CD8-positive, alpha-beta memory T cell (primary cell): Measurements from ENCODE around the gene NDN. TPM values are rescaled to one million over a fixed set of nuclear protein-coding genes. Genes with fewer than 3 reads are reported as not detected.

Source experiments
- CTCF ChIA-PET: fragments of 350-600 bp; sonication (Branson Sonifier 250); formaldehyde crosslinking; loops from one replicate; lab custom pipeline; 2021; ENCODE audit warnings: antibody characterized with exemption; lab: Charles Lee
- POLR2A ChIA-PET: fragments of 350-600 bp; sonication (Branson Sonifier 250); formaldehyde crosslinking; loops from one replicate; lab custom pipeline; 2021; ENCODE audit warnings: antibody characterized with exemption; lab: Charles Lee
- DNase-seq, 5 donors: peaks; one replicate each; pipeline versions ENCODE4 v3.0.0 to v3.0.0-alpha.2; 2020 to 2022; ENCODE audit warnings: mixed read lengths in 1 of 5
- H3K27ac ChIP-seq: one replicate; pipeline ENCODE4 v1.7.0; 2013; ENCODE audit warnings: low read depth, mild to moderate bottlenecking, low read length, moderate library complexity
- H3K27me3 ChIP-seq: 2 replicates; pipeline ENCODE4 v1.7.0; 2013; ENCODE audit warnings: low read length, mild to moderate bottlenecking; ENCODE audit not compliant: insufficient read depth, poor library complexity, severe bottlenecking
- H3K36me3 ChIP-seq: 2 replicates; pipeline ENCODE4 v1.7.0; 2013; ENCODE audit warnings: mild to moderate bottlenecking, low read length, moderate library complexity; ENCODE audit not compliant: insufficient read depth
- H3K4me1 ChIP-seq: 2 replicates; pipeline ENCODE4 v1.7.0; 2013; ENCODE audit warnings: mild to moderate bottlenecking, low read length, moderate library complexity; ENCODE audit not compliant: insufficient read depth
- H3K4me3 ChIP-seq: 2 replicates; pipeline ENCODE4 v1.7.0; 2013; ENCODE audit warnings: mild to moderate bottlenecking, low read length
- H3K9me3 ChIP-seq: 2 replicates; pipeline ENCODE4 v1.7.0; 2013; ENCODE audit warnings: mild to moderate bottlenecking, low read length
- H3K27ac Mint-ChIP-seq, 8 donors: one replicate each; pipeline ENCODE4 v1.8.0; 2020 to 2021; ENCODE audit warnings: mixed read lengths in 8 of 8, mild to moderate bottlenecking in 6 of 8, inconsistent platforms in 3 of 8, moderate library complexity in 3 of 8
- H3K27me3 Mint-ChIP-seq, 2 donors: one replicate each; pipeline ENCODE4 v1.8.0; 2020 to 2021; ENCODE audit warnings: mixed read lengths in 2 of 2, mild to moderate bottlenecking in 1 of 2, moderate library complexity in 1 of 2
- H3K36me3 Mint-ChIP-seq, 3 donors: one replicate each; pipeline ENCODE4 v1.8.0; 2020 to 2021; ENCODE audit warnings: mixed read lengths in 3 of 3, inconsistent platforms in 1 of 3, mild to moderate bottlenecking in 1 of 3
- H3K4me1 Mint-ChIP-seq, 3 donors: one replicate each; pipeline ENCODE4 v1.8.0; 2020 to 2021; ENCODE audit warnings: mixed read lengths in 3 of 3, inconsistent platforms in 1 of 3, mild to moderate bottlenecking in 1 of 3
- H3K4me3 Mint-ChIP-seq, 7 donors: one replicate each; pipeline ENCODE4 v1.8.0; 2020 to 2021; ENCODE audit warnings: mixed read lengths in 7 of 7, mild to moderate bottlenecking in 6 of 7, moderate library complexity in 4 of 7, inconsistent platforms in 2 of 7
- H3K9me3 Mint-ChIP-seq, 5 donors: one replicate each; pipeline ENCODE4 v1.8.0; 2020 to 2022; ENCODE audit warnings: mixed read lengths in 5 of 5, mild to moderate bottlenecking in 3 of 5, moderate library complexity in 2 of 5, inconsistent platforms in 1 of 5
- polyA plus RNA-seq: library from polyadenylated mRNA; unstranded; fragments of 300-500 nt; fragmentation: Illumina TruSeq; gene quantifications from one replicate; pipeline ENCODE4 v1.2.3, GENCODE V29; 2021
- total RNA-seq, 2 experiments: library from RNA; stranded (reverse); gene quantifications; one replicate each; pipeline ENCODE4 v1.2.3, GENCODE V29; 2021

The NDN gene
- total and polyA plus RNA-seq, 3 experiments from 2014 or later = 0.77 to 1.2 (median 0.81) TPM

DNA sequence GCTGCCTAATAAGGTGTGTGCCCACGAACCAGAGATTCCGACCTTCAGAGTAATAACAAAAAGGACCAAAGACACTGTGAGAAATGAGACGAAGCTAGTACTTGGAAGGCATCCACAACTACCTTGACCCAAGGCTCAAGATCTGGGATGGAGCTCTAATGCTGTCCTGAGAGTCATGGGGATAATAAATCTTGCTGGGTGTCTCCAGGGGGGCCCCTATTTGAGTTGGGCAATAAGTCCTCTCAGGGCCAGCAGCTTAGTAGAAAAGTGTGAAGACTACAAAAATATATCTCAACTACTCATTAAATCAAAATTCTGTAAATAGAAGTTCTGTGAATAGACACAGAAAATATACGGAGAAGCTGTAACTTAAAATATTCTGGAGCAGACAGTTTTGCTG lies 2.9 kb upstream of the NDN start:
- no peaks in the 10 kb centered on the region for H3K27me3 Mint-ChIP-seq
- POLR2A ChIA-PET = no interaction called here
- H3K36me3 Mint-ChIP-seq = no peaks in the 10 kb centered on the region
- Histone ChIP-seq H3K4me3 (no peak overlapping the region), H3K27ac (no peak overlapping the region), H3K9me3 (no peaks in the 10 kb centered on the region), H3K27me3 (no peaks in the 10 kb centered on the region), H3K36me3 (no peaks in the 10 kb centered on the region), H3K4me1 (no peaks in the 10 kb centered on the region)
- H3K4me3 Mint-ChIP-seq = no peak overlapping the region
- H3K27ac Mint-ChIP-seq = no peak overlapping the region
- peaks cover 3 to 12% (median 7%) of the 10 kb centered on the region in 5 donors for H3K9me3 Mint-ChIP-seq
- CTCF ChIA-PET = no interaction called here
- no peak for DNase-seq
- no peaks in the 10 kb centered on the region for H3K4me1 Mint-ChIP-seq

DNA sequence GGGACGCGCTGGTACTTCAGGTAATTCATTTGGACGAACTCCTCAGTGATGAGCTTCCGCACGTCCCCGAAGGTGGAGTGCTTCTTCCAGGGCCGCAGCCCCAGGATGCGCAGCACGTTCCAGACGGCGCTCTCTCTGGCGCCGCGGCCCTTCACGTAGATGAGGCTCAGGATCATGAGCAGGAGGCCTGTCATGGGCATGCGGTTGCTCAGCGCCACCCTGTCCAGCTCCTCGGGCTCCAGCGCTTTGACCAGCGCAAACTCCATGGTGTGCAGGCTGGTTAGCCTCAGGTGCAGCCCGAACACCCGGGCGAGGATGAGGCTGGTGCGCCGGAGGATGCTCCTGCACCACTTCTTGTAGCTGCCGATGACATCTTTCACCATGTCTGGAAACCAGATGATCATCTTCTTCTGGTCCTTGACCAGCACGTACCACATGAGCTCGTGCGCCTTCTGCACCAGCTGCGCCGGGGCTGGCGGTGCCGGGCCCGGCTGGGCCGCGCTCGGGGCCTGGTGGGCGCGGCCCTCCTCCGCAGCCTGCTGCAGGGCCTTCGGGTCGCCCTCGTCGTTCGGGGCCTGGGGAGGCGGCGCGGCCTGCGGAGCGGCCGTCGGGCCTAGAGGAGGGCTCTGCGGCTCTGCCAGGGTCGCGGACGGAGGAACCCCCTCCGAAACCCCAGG lies 501 bp downstream of the NDN start:
- Histone ChIP-seq H3K4me1 (no peaks in the 10 kb centered on the region), H3K27ac (no peak overlapping the region), H3K9me3 (no peaks in the 10 kb centered on the region), H3K27me3 (no peaks in the 10 kb centered on the region), H3K4me3 (no peak overlapping the region), H3K36me3 (no peaks in the 10 kb centered on the region)
- Mint-ChIP-seq H3K27me3 (no peaks in the 10 kb centered on the region), H3K9me3 (peaks cover 3 to 9% (median 6%) of the 10 kb centered on the region in 5 donors), H3K4me3 (no peak overlapping the region), H3K4me1 (no peaks in the 10 kb centered on the region), H3K27ac (no peak overlapping the region), H3K36me3 (no peaks in the 10 kb centered on the region)
- POLR2A ChIA-PET = no interaction called here
- no peak for DNase-seq
- CTCF ChIA-PET = no interaction called here

DNA sequence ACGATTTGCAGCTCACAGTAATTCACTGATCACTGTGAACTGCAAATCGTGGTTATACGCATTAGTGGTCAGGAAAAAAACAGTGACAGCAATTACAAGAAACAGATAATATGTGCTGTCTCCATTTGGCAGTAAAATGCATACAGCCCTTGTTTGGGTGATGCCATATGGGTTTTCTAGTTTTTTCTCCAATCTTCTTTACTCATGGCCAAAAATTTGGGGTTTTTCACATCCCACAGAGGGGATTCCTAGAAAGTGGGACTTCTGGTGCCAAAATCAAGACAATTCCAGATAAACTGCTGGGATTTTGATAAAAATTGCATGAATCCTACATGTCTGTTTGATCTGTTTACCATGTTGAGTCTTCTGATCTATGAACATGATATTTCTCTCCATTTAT lies 15.6 kb downstream of the NDN start:
- Histone ChIP-seq H3K27me3 (no peaks in the 10 kb centered on the region), H3K4me1 (no peaks in the 10 kb centered on the region), H3K36me3 (no peaks in the 10 kb centered on the region), H3K27ac (no peak overlapping the region), H3K4me3 (no peak overlapping the region), H3K9me3 (no peaks in the 10 kb centered on the region)
- H3K27me3 Mint-ChIP-seq = no peaks in the 10 kb centered on the region
- no peaks in the 10 kb centered on the region for H3K36me3 Mint-ChIP-seq
- H3K4me1 Mint-ChIP-seq = no peaks in the 10 kb centered on the region
- H3K9me3 Mint-ChIP-seq = peaks cover 0 to 6% (median 0%) of the 10 kb centered on the region in 5 donors
- H3K4me3 Mint-ChIP-seq = no peak overlapping the region
- POLR2A ChIA-PET = no interaction called here
- CTCF ChIA-PET = no interaction called here
- no peak for DNase-seq
- no peak overlapping the region for H3K27ac Mint-ChIP-seq

DNA sequence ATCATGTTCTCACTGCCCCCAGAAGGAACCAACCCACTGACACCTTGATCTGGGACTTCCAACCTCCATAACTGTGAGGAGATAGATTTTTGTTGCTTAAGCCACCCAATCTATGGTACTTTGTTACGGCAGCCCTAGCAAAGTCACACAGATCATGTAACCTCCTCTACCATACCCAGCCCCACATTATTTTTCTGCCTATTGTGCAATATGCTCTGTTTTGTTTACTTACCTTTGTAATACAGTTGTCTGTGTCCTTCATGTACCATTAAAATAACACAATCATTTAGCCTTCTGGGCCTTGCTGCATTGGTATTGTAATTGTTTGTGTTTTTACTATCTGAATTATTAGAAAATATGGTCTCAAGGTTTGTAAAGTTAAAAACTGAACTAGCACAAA lies 16.1 kb downstream of the NDN start:
- H3K36me3 ChIP-seq = no peaks in the 10 kb centered on the region
- no peaks in the 10 kb centered on the region for H3K4me1 ChIP-seq
- Mint-ChIP-seq H3K27me3 (no peaks in the 10 kb centered on the region), H3K4me3 (no peak overlapping the region), H3K36me3 (no peaks in the 10 kb centered on the region), H3K9me3 (peaks cover 0 to 6% (median 0%) of the 10 kb centered on the region in 5 donors), H3K27ac (no peak overlapping the region), H3K4me1 (no peaks in the 10 kb centered on the region)
- DNase-seq = no peak
- H3K27ac ChIP-seq = no peak overlapping the region
- H3K4me3 ChIP-seq = no peak overlapping the region
- H3K9me3 ChIP-seq = no peaks in the 10 kb centered on the region
- CTCF ChIA-PET = no interaction called here
- no peaks in the 10 kb centered on the region for H3K27me3 ChIP-seq
- POLR2A ChIA-PET = no interaction called here

DNA sequence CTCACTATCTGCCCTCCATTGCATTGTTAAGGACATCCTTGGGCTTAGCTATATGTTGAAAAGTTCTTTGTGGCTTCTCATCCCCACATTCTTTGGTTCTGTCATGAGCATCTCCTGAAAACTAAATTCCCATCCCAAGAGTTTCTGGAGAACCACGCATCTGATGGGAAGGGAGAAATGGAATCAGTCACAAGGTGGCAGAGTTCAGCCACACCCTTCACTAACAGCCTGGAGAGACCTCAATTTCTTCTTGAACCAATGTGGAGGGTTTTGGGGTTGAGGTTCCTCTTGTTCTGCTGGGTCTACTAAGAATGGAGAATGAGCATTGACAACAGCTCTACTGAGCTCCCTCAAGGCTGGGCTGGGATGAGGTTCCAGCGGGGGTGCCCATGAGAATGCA lies 23.9 kb downstream of the NDN start:
- no peaks in the 10 kb centered on the region for H3K36me3 ChIP-seq
- no peak for DNase-seq
- H3K4me3 ChIP-seq = no peak overlapping the region
- H3K4me1 Mint-ChIP-seq = no peaks in the 10 kb centered on the region
- H3K9me3 Mint-ChIP-seq = peaks cover 0 to 4% (median 2%) of the 10 kb centered on the region in 5 donors
- no peak overlapping the region for H3K27ac Mint-ChIP-seq
- ChIA-PET POLR2A (no interaction called here), CTCF (no interaction called here)
- H3K27me3 ChIP-seq = no peaks in the 10 kb centered on the region
- H3K27me3 Mint-ChIP-seq = no peaks in the 10 kb centered on the region
- H3K4me3 Mint-ChIP-seq = no peak overlapping the region
- H3K9me3 ChIP-seq = no peaks in the 10 kb centered on the region
- H3K27ac ChIP-seq = no peak overlapping the region
- no peaks in the 10 kb centered on the region for H3K36me3 Mint-ChIP-seq
- no peaks in the 10 kb centered on the region for H3K4me1 ChIP-seq

DNA sequence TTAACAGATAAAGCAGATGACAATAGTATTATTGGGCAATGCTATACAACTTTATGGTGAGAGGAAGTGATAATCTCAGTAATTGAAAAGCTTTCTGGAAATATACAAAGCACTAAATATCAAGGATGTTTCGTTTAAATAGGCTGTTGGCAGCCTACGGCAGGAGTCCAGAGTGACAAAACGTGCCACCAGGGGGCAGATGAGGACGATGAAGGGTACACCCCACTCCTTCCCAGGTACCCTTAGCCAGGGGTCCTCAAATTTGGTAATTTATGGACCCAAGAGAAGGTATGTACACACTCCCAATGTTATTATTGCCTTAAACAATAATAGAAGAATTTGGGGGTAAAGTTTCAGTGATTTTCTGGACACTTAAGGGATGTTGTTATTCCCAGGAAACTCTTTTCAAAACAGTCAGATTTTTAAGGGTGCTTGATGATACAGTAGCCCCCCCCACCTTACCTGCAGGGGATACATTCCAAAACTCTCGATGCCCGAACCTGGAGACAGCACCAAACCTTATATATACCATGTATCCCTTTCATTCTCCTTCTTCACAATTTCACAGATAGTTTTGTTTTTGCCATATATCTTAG lies 38.1 kb downstream of the NDN start:
- Histone ChIP-seq H3K4me3 (no peak overlapping the region), H3K4me1 (no peaks in the 10 kb centered on the region), H3K36me3 (no peaks in the 10 kb centered on the region), H3K9me3 (no peaks in the 10 kb centered on the region), H3K27me3 (no peaks in the 10 kb centered on the region), H3K27ac (no peak overlapping the region)
- no peak overlapping the region for H3K27ac Mint-ChIP-seq
- no peaks in the 10 kb centered on the region for H3K4me1 Mint-ChIP-seq
- H3K36me3 Mint-ChIP-seq = no peaks in the 10 kb centered on the region
- no peak overlapping the region for H3K4me3 Mint-ChIP-seq
- ChIA-PET CTCF (no interaction called here), POLR2A (no interaction called here)
- DNase-seq = no peak
- H3K9me3 Mint-ChIP-seq = peaks cover 0 to 2% (median 0%) of the 10 kb centered on the region in 5 donors
- peaks cover 0 to 8% of the 10 kb centered on the region in 2 donors for H3K27me3 Mint-ChIP-seq

DNA sequence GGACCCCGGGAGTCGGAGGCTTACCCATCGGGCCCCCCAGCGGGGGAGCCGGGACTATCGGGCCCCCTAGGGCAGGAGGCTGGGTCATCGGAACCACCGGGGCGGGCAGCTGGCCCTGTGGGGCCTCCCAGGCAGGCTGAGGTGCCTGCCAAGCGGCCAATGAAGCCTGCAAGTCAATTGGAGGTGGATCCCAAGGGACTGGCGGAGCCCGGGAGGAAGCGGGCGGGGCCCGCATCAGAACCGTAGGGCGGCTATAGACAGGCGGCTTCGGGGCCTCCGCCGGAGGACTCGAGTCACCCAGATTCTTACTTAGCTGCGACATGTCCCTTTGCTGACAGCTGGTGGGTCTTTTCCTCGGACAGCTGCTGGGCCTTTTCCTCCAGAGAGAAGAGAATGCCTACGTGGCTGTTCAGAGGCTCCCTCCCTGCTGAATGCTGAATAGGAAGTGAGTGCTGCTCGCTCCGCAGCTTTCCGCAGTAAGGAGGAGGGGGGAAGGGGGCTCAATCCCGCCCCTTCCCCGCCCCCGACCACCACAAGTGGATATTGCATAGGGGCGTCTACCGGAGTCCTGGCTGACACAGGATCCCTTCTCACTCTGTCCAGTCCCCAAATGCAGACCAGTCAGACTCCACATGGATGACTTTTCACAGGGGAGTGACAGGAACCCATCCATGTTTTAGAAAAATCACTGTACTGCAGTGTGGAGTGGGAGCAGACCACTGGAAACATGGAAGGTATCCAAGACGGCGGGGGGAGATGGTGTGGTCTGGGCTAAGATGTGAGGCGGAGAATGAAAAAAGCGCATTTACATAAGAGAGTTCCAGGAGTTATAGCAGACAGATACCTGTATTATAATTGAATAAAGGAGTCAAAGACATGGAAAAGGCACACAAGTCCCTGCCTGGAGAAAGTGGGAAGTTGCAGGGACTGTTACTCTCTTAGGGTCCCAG lies 39.4 kb downstream of the NDN start, which contains the start of gene MAGEL2:
TSS of gene MAGEL2 (minus strand) at position 447 of the 950 bp plus-strand sequence. CDS start at position 322, 125 bp downstream.
- H3K4me3 ChIP-seq = no peak within 1 kb of the TSS
- no peaks in the 10 kb centered on the region for H3K27me3 ChIP-seq
- ChIA-PET POLR2A (no interaction called here), CTCF (no interaction called here)
- no peak for DNase-seq
- H3K9me3 ChIP-seq = no peaks in the 10 kb centered on the region
- no peaks in the 10 kb centered on the region for H3K36me3 ChIP-seq
- Mint-ChIP-seq H3K9me3 (peaks cover 0 to 2% (median 0%) of the 10 kb centered on the region in 5 donors), H3K4me1 (no peaks in the 10 kb centered on the region), H3K27ac (no peak within 1 kb of the TSS), H3K4me3 (no peak within 1 kb of the TSS), H3K36me3 (no peaks in the 10 kb centered on the region), H3K27me3 (peaks cover 0 to 8% of the 10 kb centered on the region in 2 donors)
- no peak within 1 kb of the TSS for H3K27ac ChIP-seq
- no peaks in the 10 kb centered on the region for H3K4me1 ChIP-seq

DNA sequence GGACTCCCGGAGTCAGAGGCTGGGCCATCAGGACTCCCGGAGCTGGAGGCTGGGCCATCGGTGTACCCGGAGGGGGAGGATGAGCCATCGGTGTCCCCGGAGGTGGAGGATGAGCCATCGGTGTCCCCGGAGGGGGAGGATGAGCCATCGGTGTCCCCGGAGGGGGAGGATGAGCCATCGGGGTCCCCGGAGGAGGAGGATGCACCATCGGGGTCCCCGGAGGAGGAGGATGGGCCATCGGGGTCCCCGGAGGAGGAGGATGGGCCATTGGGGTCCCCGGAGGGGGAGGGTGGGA lies 40.2 kb downstream of the NDN start:
- peaks cover 0 to 8% of the 10 kb centered on the region in 2 donors for H3K27me3 Mint-ChIP-seq
- H3K4me3 Mint-ChIP-seq = no peak overlapping the region
- Histone ChIP-seq H3K4me1 (no peaks in the 10 kb centered on the region), H3K9me3 (no peaks in the 10 kb centered on the region), H3K27ac (no peak overlapping the region), H3K4me3 (no peak overlapping the region), H3K27me3 (peaks cover 2% of the 10 kb centered on the region), H3K36me3 (no peaks in the 10 kb centered on the region)
- H3K4me1 Mint-ChIP-seq = no peaks in the 10 kb centered on the region
- no peak overlapping the region for H3K27ac Mint-ChIP-seq
- POLR2A ChIA-PET = no interaction called here
- peaks cover 0 to 2% (median 0%) of the 10 kb centered on the region in 5 donors for H3K9me3 Mint-ChIP-seq
- no peak for DNase-seq
- CTCF ChIA-PET = no interaction called here
- H3K36me3 Mint-ChIP-seq = no peaks in the 10 kb centered on the region
